Inflammatory macrophage treated with lipopolysaccharide for 4 hours (primary cell): Measurements from ENCODE around the gene BRIP1.
"Not testable (repeated sequence)": the region's sequence is repeated elsewhere in the genome, so short reads cannot be mapped to it uniquely, and the experiment has no call there.

Experiments
- DNase-seq: peaks from one replicate; pipeline ENCODE4 v3.0.0-alpha.2; 2020

BRIP1 gene

DNA sequence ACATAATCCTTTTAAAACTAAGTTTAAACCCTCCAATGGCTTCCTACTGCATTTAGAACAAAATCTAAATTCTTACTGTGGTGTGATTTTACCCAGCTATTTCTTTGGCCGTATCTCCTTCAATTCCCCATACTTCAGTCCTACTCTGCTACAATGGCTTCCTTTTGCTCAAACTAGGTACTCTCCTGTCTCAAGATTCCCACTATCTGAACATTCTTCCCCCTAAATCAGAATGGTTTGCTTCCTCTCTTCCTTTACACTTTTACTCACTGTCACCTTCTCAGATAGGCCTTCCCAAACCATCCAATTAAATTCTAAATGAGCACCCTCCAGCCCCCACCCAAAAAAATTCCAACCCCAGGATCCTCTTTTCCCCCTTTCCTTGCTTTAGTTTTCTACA lies 109.2 kb downstream of the BRIP1 start:
- no peak for DNase-seq

DNA sequence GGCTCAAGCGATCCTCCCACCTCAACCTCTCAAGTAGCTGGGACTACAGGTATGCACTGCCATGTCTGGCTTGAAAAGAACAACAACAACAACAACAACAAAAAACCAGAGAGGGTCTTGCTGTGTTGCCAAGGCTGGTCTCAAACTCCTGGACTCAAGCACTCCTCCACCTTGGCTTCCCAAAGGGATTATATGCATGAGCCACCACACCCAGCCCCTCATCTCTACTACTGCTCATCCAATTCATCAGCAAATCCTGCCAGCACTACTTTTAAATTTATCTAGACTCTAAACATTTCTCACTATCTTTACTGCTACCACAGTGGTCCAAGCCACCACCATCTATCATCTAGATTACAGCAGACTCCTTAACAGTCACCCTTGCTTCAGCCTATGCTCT lies 109.6 kb downstream of the BRIP1 start:
- DNase-seq = no peak

DNA sequence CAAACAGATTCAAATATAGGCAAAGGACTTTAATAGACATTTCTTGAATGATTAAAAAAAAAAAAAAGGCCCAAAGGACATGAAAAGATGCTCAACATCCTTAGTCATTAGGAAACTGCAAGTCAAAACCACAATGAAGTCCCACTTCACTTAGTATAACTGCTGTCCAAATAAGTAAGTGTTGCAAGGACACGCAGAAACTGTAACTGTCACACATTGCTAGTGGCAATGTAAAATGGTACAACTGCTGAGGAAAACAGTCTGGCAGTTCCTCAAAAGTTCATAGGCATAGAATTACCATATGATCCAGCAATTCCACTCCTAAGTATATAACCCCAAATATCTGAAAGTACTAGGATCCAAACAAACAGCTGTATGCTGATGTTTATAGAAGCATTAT lies 112.7 kb downstream of the BRIP1 start:
- DNase-seq = peak; percentile 42

DNA sequence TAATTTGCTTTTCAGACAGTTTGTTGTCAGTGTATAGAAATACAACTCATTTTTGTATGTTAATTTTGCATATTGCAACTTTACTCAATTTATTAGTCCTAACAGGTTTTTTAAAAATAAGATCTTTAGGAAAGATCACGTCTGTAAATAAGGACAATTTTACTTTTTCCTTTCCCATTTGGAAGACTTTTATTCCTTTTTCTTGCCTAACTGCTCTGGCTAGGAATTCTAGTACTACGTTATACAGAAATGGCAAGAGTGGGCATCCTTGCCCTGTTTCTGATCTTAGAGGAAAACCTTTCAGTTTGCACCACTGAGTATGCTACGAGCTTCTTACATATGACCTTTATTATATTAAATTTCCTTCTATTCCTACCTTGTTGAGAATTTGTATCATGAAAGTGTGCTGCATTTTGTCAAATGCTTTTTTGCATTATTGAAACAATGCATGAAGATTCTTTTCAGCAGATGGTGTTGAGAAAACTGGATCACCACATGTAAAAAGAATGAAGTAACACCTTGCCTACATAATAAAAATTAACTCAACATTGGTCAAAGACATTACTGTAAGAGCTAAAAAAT lies 113.4 kb downstream of the BRIP1 start:
- DNase-seq = no peak

DNA sequence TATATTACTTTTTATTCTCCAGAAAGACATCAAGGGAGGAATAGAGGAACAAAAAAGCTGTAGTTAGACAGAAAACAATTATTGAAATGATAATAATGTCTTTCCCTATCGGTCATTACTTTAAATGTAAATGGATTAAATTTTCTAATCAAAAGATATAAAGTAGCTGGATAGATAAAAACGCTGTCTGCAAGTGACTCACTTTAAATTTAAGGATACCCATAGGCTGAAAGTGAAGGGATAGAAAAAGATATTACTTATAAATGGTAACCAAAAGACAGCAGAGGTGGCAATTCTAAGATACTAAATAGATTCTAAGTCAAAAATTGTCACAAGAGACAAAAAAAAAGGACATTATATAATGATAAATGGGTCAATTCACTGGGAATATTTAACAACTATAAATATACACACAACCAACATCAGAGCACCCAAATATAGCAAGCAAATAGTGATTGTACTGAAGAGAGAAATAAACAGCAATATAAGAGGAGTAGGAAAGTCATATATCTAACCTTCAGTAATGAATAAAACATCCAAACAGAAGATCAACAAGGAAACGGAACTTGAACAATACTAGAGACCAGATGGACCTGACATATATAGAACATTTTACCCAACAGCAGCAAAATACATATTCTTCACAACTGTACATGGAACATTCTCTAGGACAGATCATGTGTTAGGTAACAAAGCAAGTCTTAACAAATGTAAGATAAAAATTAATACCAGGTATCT lies 116.9 kb downstream of the BRIP1 start:
- no peak for DNase-seq

DNA sequence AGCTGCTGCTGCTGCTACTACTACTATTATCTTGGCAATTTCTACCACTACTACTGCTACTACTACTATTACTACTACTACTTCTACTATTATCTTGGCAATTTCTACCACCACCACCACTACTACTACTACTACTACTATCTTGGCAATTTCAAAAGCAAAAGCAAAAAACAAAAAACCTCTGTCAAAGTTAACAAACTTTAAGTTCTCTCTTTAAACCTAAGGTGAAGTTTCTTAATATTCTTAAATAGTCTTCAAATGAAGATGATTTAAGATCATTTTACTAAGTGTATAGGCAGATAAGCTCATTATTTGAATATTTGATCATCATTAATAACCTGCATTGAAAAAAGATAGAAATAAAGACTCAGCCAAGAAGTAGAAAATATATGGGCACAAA lies 118.5 kb downstream of the BRIP1 start:
- no peak for DNase-seq

DNA sequence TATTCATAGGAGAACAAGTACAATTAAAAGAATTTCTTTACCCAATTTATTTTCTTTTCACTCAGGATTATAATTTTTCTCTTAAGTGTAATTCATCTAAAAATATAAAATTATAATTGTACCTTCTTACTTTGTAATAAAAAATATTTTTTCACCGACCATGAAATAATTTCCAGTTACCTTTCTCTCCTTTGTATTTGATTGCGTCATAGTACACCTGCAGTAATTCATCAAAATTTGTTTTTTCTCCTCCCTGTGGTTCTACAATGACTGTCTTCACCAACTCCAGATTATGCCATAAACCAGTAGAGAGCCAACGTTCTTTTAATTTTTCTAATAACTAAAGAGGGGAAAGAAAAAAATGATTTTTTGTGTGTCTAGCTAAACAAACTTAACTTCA lies 119.1 kb downstream of the BRIP1 start:
- no peak for DNase-seq

DNA sequence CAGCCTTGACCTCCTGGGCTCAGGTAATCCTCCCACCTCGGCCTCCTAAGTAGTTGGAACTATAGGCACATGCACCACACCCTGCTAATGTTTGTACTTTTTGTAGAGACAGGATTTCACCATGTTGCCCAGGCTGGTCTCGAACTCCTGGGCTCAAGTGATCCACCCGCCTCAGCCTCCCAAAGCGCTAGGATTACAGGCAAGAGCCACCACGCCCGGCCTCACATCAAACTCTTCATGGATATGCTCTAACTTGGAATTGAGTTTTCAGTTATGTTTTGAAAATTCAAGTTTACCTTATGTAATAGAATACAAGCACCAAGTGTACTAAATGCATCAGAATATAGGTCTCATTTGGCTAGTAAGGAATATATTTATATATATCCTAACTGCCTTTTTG lies 119.6 kb downstream of the BRIP1 start:
- DNase-seq = no peak

DNA sequence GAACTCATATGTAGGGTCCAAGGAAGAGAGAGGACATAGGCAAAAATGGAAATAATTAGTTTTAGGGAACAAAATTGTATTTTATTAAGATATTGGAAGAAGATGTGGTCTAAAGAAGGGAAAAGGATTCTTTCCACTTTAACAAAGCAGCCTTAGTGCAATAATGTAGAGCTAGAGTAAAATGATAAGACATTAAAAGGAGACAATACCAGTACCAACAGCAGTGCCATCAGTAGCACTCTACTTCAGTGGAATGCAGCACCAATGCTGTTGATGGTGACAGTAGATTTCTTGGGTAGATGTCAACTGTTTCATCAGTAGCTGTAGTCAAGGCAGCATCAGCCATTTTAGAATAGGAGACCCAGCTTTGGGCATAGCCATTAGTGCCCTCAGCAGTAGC lies 124.3 kb downstream of the BRIP1 start:
- no peak for DNase-seq

DNA sequence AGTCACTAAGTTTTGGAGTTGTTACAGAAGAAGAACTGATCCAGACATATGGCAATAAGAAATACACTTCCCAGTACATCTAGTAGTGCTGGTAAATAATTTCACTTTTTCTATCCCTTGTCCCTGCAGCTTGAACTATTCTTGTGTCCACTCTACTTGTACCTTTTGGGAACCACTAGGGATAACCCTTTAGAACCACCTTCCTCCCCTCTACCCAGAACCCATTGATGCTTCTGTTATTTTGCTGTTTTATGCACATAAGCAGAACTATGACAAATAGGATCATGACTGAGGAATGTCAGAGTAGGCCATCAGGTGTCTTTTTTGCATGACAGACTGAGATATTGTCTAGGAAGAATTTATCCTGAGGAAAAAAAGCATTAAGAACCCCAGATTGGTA lies 125.1 kb downstream of the BRIP1 start:
- DNase-seq = no peak

DNA sequence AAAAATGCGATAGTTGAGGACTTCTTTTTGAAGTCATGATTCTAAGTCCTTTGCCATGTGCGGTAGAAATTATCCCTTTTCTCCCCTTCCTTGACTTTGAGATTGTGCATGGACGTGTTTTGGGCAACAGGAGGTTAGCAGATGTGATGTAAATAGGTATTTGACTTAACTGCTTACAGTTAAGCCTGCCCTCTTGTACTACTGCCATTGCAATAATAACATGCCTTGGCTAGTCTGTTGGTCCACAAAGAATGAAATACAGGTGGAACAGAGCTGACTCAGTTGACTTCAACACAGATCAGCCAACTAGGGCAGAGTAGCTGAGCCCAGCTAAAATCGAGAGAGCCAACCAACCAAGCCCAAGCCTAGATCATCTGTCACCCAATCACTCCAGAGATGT lies 125.5 kb downstream of the BRIP1 start:
- no peak for DNase-seq

DNA sequence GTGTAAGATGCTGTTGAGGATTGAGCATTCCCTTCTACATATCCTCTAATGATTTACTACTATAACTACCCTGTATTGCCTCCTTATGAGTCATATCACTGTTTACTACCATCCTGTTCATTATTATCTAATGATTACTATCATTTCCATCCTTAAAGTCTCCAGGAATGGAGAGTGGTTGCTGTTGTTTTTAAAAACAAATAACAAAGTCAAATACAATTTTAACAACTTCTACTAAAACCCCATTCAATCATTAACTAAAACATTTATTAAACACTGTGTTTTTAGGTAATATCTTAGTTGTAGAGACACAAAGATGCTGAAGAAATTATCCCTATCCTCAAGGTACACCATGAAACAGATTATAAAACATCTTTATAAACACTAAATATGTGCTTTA lies 126.9 kb downstream of the BRIP1 start:
- no peak for DNase-seq

DNA sequence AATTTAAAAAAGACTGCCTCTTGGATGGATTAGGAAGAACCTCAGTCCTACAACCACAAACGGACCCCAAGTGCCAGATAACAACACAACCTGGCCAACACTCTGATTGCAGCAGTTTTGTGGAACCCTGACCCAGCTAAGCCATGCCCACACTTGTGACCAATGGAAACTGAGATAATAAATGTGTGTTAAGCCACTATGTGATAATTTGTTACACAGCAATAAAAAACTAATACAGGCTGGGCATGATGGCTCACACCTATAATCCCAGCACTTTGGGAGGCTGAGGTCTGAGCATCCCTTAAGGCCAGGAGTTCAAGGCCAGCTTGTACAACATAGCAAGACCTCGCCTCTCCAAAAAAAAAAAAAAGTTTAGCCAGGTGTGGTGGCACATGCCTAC lies 127.5 kb downstream of the BRIP1 start:
- no peak for DNase-seq

DNA sequence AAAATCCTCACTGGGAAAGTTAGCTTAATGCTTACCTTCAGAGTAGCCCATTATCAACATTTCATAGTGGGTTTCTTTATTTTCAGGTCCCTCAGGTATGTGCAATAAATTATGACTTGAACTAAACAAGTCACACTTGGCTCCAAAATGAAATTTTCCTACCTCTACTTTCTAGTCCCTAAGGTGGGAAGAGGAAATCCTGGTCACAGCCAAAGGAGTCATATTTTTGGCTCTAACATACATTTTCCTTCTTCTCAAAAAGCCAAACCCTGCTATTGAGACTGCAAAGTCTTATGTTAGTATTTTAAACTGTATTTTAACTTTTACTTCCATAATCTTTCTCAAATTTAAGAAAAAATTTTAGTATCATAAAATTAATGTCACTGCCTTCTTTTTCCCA lies 128.9 kb downstream of the BRIP1 start:
- no peak for DNase-seq

DNA sequence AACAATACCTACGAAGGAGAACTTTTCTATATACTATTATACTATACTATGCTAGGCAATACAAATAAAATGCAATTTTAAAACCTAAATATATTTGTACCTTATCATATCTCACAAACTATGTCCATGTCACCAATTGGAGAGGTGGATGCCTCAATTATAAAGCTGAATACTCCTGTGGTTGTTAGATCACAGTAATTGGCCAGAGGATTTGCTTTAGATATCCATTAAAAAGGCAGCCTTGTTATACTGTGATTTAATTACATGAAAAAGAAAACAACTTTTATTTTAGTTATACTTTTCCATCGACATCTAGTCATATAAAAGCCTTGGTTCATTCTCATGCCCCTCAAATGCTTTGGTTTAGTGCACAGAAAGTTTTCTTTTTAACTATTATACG lies 129.3 kb downstream of the BRIP1 start:
- no peak for DNase-seq

DNA sequence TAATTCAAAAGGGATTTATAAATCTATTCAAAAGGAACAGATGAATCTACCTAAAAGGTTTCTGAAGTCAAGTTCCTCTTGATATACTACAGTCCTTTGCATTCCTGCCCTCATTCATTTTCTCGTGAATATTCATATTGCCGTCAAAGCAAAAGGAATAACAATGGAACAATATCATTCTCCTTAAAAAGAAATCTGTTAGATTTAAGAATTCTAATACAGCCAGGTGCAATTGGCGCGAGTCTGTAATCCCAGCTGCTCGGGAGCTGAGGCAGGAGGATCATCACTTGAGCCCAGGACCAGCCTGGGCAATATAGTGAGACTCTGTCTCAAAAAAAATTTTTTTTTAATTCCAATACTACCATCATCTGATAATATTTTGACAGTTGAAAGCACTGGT lies 130.3 kb downstream of the BRIP1 start:
- DNase-seq = no peak

DNA sequence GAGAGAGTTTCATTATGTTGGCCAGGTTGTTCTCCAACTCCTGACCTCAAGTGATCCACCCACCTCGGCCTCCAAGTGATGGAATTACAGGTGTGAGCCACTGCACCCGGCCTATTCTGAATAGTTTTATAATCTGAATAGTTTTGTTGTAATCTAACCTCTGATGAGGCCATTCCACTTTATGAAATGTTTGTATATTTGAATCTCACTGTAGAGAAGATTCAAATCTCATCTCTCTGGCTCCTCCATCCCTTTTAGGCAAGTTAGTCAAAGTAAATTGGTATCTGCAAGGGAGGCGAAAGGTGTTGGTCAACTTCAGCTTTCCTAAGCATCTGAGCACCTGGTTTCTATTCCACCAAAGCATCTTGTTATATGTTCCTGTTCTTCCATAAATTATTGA lies 131.2 kb downstream of the BRIP1 start:
- no peak for DNase-seq

DNA sequence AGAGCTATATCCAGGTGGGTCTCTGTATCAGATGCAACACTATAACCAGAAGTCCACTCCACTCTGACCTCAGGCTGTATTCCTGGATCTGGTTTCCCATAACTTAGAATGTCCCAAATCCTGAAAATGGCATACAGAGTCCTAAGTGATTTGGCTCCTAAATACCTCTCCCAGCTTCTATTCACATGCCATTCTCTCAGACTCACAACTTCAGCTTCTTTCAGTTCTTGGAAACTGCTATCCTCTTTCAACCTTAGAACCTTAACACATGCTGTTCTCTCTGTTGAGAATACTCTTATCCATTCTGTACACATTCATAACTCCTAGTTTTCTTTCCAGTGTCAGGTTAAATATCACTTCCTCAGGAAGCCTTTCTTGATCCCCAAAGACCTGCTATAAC lies 132.0 kb downstream of the BRIP1 start:
- DNase-seq = no peak

DNA sequence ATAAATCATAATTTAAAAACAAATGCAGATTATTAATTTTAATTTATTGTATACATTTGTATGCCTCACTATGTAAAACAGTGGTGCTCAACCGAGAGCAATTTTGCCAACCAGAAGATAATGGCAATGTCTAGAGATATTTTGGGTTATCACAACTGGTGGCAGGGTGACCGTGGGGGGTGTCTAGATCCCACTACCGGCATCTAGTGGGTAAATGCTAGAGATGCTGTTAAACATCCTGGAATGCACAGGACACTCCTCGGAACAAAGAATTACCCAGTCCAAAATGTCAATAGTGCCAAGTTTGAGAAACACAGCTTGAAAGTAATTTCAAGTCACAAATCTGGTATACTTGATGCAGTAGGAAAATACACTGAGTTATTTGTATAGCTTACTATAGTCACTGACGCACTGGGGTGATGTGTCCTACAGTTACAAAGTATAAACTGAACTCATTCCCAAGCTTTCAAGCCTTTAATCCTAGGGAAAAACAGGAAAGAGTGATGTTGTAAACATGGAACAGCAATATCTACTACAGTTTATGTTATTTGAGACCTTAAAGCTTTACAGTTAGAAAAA lies 133.5 kb downstream of the BRIP1 start:
- DNase-seq = no peak

DNA sequence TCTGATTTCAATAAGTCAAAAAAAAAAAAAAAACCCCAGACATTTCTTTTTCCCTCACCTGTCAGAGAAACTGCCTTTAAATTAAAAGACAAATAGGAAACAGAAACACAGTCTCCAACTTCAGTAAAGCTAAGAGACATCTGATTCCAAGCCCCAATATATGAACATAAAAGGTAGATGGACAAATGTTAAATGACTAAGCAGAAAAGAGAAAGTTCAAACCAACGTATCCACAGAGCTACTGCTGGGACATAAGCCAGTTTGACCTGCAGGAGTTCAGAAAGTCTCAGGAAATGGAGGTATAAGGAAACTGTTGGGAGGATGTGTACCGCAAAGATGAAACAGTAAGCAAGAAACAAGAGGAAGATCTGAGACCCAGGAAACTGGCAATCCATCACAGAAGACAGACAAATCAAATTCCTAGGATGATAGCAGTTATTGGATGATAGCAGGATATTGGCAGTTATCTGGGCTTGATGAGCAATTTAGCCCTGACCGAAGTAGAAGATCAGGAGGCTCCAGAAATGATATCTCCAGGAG lies 135.0 kb downstream of the BRIP1 start:
- no peak for DNase-seq

DNA sequence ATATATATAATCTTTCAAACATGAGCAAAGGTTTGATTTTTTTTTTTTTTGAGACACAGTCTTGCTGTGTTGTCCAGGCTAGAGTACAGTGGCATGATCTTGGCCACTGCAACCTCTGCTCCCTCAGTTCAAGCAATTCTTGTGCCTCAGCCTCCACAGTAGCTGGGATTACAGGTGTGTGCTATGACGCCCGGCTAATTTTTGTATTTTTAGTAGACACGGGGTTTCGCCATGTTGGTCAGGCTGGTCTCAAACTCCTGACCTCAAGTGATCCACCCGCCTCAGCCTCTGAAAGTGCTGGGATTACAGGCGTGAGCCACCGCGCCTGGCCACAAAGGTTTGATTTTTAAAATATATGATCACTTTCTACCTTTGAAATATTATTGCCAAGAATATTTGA lies 135.5 kb downstream of the BRIP1 start:
- DNase-seq = not testable (repeated sequence)

DNA sequence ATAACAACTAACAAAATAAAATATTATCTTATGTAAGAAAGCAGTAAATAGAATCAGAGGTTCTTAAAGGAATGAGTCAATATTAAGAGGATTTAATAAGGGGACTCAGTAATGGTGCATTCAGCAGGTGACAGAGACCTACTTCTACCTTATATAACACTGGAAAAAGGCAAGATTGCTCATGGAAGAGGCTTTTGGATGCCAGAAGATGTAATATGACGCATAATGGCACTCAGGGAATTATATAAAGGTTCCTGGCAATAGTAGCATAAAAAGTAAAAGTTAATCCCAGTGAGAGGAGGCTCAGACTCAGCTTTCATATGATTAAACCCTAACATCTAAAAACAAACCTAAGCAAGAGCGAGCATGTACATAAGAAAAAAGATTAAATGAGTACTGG lies 136.4 kb downstream of the BRIP1 start:
- no peak for DNase-seq

DNA sequence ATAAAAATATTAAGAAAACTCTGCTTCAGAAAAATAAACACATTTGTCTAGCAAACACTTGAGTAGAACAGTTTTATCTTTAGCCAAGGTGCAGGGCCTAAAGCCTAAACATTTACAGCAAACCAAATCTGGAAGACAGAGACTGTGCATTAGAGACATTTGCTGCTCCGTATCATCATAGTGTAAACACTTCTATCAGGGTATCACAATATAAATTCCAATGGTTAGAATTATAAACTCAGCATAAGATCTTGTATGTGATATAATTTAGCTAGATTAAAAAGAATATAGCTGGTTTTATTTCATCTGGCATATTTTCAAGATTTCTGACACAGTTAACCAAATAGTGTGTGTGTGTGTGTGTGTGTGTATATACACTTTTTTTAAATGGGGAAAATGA lies 138.6 kb downstream of the BRIP1 start:
- DNase-seq = no peak

DNA sequence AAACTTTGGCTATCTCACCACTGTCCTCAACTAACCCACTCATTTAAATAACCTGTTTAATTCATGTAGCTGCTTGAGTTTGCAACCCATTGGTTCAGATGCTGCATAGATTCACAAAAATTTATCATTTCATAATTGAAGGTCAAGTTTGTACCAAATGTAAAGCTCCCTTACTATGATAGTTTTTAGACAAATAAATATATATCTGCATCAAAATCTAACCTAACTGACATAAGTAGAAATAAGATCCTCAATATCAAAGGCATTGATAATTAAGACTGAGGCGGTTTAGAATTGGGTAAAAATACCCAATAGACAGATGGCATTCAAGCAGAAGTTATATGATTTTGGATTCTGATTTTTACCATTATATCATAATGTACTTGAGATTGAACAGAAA lies 139.4 kb downstream of the BRIP1 start:
- DNase-seq = no peak

DNA sequence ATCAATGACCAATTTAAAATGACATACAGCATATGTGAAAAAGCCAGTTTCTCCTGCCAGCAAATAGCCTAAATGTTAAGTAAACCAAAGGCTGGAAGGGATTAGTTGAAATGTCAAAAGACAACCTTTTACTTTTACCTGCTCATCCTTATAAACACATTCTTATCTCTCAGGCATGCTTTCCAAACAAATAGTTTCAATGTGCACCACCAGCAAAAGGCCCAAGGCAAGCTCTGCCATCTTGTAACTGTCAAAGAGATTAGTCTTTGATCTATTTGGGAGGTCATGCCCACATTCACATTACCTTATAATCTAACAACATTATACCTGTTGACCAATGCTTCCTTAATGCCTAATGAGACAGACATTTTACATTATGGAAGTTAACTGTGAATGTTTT lies 140.1 kb downstream of the BRIP1 start:
- no peak for DNase-seq
